ENCODE measurements around the gene LVRN. TPM values are rescaled to one million over a fixed set of nuclear protein-coding genes. Genes with fewer than 3 reads are reported as not detected.

The LVRN gene
- total and polyA plus RNA-seq, 10 donors, result 0.11 to 0.77 (median 0.28) TPM; not detected in 4

GRCh38 chr5:116038817-116039216, 76.5 kb downstream of the LVRN start:
- Histone ChIP-seq H3K27ac (peak overlapping the region in 2 of 8 donors; percentile 19 to 61), H3K9me3 (no peaks in the 10 kb centered on the region), H3K36me3 (no peaks in the 10 kb centered on the region), H3K4me1 (peaks cover 0 to 18% (median 10%) of the 10 kb centered on the region in 6 donors), H3K4me3 (no peak overlapping the region), H3K27me3 (replicated peaks in 1 of 7) (no peaks in the 10 kb centered on the region)
- intact Hi-C loops (cut with DNase I; ENCODE audit: low total_unique reads), result no loop called here
- no peak for TF ChIP-seq CTCF (IDR thresholded peaks at IDR 0.05 in 8 of 11, conservative IDR thresholded peaks at IDR 0.05 in 3 of 11)
- no peak for TF ChIP-seq POLR2AphosphoS5 (IDR thresholded peaks at IDR 0.05)
- TF ChIP-seq POLR2A (IDR thresholded peaks at IDR 0.05), result no peak
- 23 to 30% (median 29%) methylated on average over 3 of the region's 3 CpGs for WGBS, 5 donors
- DNase-seq, result peak; percentile 85

GRCh38 chr5:116042375-116042774, 80.1 kb downstream of the LVRN start:
- Histone ChIP-seq H3K27ac (no peak overlapping the region), H3K4me1 (peaks cover 0 to 18% (median 10%) of the 10 kb centered on the region in 6 donors), H3K9me3 (no peaks in the 10 kb centered on the region), H3K27me3 (replicated peaks in 1 of 7) (no peaks in the 10 kb centered on the region), H3K4me3 (no peak overlapping the region), H3K36me3 (no peaks in the 10 kb centered on the region)
- no peak for DNase-seq
- TF ChIP-seq CTCF (IDR thresholded peaks at IDR 0.05 in 8 of 11, conservative IDR thresholded peaks at IDR 0.05 in 3 of 11) (no peak), POLR2A (IDR thresholded peaks at IDR 0.05) (no peak), POLR2AphosphoS5 (IDR thresholded peaks at IDR 0.05) (no peak)
- intact Hi-C loops (cut with DNase I; ENCODE audit: low total_unique reads), result no loop called here

- H3K9me3 ChIP-seq, result no peaks in the 10 kb centered on the region
- no peaks in the 10 kb centered on the region for H3K36me3 ChIP-seq
- WGBS, 5 donors, result 75 to 86% (median 81%) methylated on average over 3 of the region's 3 CpGs
- no peaks in the 10 kb centered on the region for H3K27me3 ChIP-seq (replicated peaks in 1 of 7)
- no peak overlapping the region for H3K4me3 ChIP-seq
- intact Hi-C loops (cut with DNase I; ENCODE audit: low total_unique reads), result no loop called here
- TF ChIP-seq CTCF (IDR thresholded peaks at IDR 0.05 in 8 of 11, conservative IDR thresholded peaks at IDR 0.05 in 3 of 11) (no peak), POLR2A (IDR thresholded peaks at IDR 0.05) (no peak), POLR2AphosphoS5 (IDR thresholded peaks at IDR 0.05) (no peak)
- peaks cover 0 to 2% (median under 1%) of the 10 kb centered on the region in 6 donors for H3K4me1 ChIP-seq
- DNase-seq, result no peak
- H3K27ac ChIP-seq, result no peak overlapping the region
These were observed 81.8 kb downstream of the LVRN start for GRCh38 chr5:116044073-116044472.

GRCh38 chr5:116045821-116046220, 83.5 kb downstream of the LVRN start:
- no peaks in the 10 kb centered on the region for H3K9me3 ChIP-seq
- DNase-seq, result no peak
- no peak overlapping the region for H3K4me3 ChIP-seq
- no peaks in the 10 kb centered on the region for H3K4me1 ChIP-seq
- TF ChIP-seq POLR2AphosphoS5 (IDR thresholded peaks at IDR 0.05) (no peak), CTCF (IDR thresholded peaks at IDR 0.05 in 8 of 11, conservative IDR thresholded peaks at IDR 0.05 in 3 of 11) (no peak), POLR2A (IDR thresholded peaks at IDR 0.05) (no peak)
- H3K27ac ChIP-seq, result no peak overlapping the region
- no peaks in the 10 kb centered on the region for H3K27me3 ChIP-seq (replicated peaks in 1 of 7)
- 77 to 90% (median 88%) methylated on average over 2 of the region's 2 CpGs for WGBS, 5 donors
- intact Hi-C loops (cut with DNase I; ENCODE audit: low total_unique reads), result no loop called here
- no peaks in the 10 kb centered on the region for H3K36me3 ChIP-seq

All from spleen (tissue), 11 donors.